ENCODE data around the gene BAIAP2. TPM values are rescaled to one million over a fixed set of nuclear protein-coding genes. Genes with fewer than 3 reads are reported as not detected.

BAIAP2 gene
- total RNA-seq, 1 experiment from 2014 or later, result 58.0 TPM

DNA sequence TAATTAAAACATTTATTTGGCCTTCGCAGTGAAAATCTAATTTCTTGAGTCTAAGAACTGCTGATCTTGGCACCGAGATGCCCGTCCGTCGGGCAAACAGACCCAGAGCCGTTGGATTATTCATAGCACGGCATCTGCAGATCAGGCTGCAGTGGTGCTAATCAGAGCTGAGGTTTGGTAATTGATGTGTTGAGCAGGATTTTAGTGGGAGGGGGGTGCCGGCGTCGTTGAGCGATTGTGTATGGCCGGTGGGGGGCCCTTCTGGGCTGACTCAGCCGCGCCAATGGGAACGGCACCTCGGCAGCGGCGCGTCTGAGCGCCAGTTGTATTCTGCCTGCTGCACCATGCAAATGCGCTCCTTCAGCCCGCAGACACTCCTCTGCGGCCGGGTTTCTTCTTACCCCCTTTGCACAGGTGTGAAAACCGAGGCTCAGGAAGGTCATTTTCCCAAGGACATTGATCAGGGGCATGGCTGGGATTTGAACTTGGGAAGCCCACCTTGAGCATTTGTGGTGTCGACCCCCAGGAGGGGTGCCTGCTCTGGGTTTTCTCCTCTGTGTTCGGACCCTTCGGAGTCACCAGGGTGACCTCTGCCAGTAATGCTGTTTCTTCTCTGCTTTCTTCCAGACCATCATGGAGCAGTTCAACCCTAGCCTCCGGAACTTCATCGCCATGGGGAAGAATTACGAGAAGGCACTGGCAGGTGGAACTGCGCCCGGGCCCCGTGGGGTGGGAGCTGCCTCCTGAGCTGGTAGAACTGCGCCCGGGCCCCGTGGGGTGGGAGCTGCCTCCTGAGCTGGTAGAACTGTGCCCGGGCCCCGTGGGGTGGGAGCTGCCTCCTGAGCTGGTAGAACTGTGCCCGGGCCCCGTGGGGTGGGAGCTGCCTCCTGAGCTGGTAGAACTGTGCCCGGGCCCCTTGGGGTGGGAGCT, 18.4 kb downstream of the BAIAP2 start:
- no peak overlapping the region for H3K4me3 Mint-ChIP-seq (ENCODE audit: low read depth, unreplicated experiment)
- CTCF ChIA-PET, result interaction anchor here (0.7 kb wide), 1 partner anchor 9 kb away, joined by 3 read pairs; no protein-coding TSS in a partner anchor
- no TSS peak for BruUV-seq (replicated peaks)
- H3K9me3 Mint-ChIP-seq (ENCODE audit: low read depth, unreplicated experiment), result no peaks in the 10 kb centered on the region
- H3K27me3 Mint-ChIP-seq (ENCODE audit: unreplicated experiment), result no peaks in the 10 kb centered on the region
- peaks cover 39% of the 10 kb centered on the region for H3K4me1 Mint-ChIP-seq (ENCODE audit: low read depth, unreplicated experiment)
- intact Hi-C loops (cut with micrococcal nuclease; ENCODE audit: unreplicated experiment), result no loop called here
- no peak for DNase-seq
- no peak overlapping the region for H3K27ac Mint-ChIP-seq (ENCODE audit: unreplicated experiment)
- H3K36me3 Mint-ChIP-seq (ENCODE audit: insufficient read depth, unreplicated experiment), result peaks cover 22% of the 10 kb centered on the region
- TF ChIP-seq, protein P1, sequence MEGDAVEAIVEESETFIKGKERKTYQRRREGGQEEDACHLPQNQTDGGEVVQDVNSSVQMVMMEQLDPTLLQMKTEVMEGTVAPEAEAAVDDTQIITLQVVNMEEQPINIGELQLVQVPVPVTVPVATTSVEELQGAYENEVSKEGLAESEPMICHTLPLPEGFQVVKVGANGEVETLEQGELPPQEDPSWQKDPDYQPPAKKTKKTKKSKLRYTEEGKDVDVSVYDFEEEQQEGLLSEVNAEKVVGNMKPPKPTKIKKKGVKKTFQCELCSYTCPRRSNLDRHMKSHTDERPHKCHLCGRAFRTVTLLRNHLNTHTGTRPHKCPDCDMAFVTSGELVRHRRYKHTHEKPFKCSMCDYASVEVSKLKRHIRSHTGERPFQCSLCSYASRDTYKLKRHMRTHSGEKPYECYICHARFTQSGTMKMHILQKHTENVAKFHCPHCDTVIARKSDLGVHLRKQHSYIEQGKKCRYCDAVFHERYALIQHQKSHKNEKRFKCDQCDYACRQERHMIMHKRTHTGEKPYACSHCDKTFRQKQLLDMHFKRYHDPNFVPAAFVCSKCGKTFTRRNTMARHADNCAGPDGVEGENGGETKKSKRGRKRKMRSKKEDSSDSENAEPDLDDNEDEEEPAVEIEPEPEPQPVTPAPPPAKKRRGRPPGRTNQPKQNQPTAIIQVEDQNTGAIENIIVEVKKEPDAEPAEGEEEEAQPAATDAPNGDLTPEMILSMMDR (IDR thresholded peaks at IDR 0.05; ENCODE audit: unreplicated experiment), result no peak

DNA sequence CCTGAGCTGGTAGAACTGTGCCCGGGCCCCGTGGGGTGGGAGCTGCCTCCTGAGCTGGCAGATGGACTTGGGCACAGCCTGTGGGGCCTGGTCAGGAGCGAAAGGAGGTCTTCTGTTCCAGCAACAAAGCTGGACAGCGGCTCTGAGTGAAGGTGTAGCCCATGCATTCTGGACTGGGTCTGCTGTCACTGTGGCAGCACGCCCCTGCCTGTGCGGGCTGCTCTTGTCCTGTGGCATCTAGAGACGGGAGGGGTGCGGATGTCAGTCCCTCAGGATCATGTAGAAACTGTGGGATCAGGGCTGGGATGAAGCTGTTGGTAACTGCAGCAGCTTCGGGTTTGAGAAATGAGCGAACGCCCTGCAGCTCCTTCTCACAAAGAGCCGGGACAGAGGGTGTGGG, 19.4 kb downstream of the BAIAP2 start:
- H3K36me3 Mint-ChIP-seq (ENCODE audit: insufficient read depth, unreplicated experiment), result peaks cover 19% of the 10 kb centered on the region
- intact Hi-C loops (cut with micrococcal nuclease; ENCODE audit: unreplicated experiment), result no loop called here

GRCh38 chr17:81054881-81055370, 20.0 kb downstream of the BAIAP2 start:
- H3K27ac Mint-ChIP-seq (ENCODE audit: unreplicated experiment), result no peak overlapping the region
- intact Hi-C loops (cut with micrococcal nuclease; ENCODE audit: unreplicated experiment), result no loop called here
- no peak for DNase-seq
- H3K4me3 Mint-ChIP-seq (ENCODE audit: low read depth, unreplicated experiment), result no peak overlapping the region
- peaks cover 13% of the 10 kb centered on the region for H3K36me3 Mint-ChIP-seq (ENCODE audit: insufficient read depth, unreplicated experiment)
- TF ChIP-seq, protein P1 (IDR thresholded peaks at IDR 0.05; ENCODE audit: unreplicated experiment), result no peak
- BruUV-seq (replicated peaks), result no TSS peak
- no peaks in the 10 kb centered on the region for H3K9me3 Mint-ChIP-seq (ENCODE audit: low read depth, unreplicated experiment)
- H3K4me1 Mint-ChIP-seq (ENCODE audit: low read depth, unreplicated experiment), result peaks cover 25% of the 10 kb centered on the region
- CTCF ChIA-PET, result no interaction called here
- no peaks in the 10 kb centered on the region for H3K27me3 Mint-ChIP-seq (ENCODE audit: unreplicated experiment)

More for the DNA sequence above, 19.4 kb downstream of the BAIAP2 start:
- no peaks in the 10 kb centered on the region for H3K9me3 Mint-ChIP-seq (ENCODE audit: low read depth, unreplicated experiment)
- BruUV-seq (replicated peaks), result no TSS peak
- no peak overlapping the region for H3K27ac Mint-ChIP-seq (ENCODE audit: unreplicated experiment)
- peaks cover 31% of the 10 kb centered on the region for H3K4me1 Mint-ChIP-seq (ENCODE audit: low read depth, unreplicated experiment)
- no peaks in the 10 kb centered on the region for H3K27me3 Mint-ChIP-seq (ENCODE audit: unreplicated experiment)
- CTCF ChIA-PET, result interaction anchor here (0.7 kb wide), 1 partner anchor 8 kb away, joined by 3 read pairs; no protein-coding TSS in a partner anchor
- TF ChIP-seq, protein P1 (IDR thresholded peaks at IDR 0.05; ENCODE audit: unreplicated experiment), result no peak
- H3K4me3 Mint-ChIP-seq (ENCODE audit: low read depth, unreplicated experiment), result no peak overlapping the region
- no peak for DNase-seq

GRCh38 chr17:81056312-81056711, 21.4 kb downstream of the BAIAP2 start:
- intact Hi-C loops (cut with micrococcal nuclease; ENCODE audit: unreplicated experiment), result no loop called here
- no peaks in the 10 kb centered on the region for H3K27me3 Mint-ChIP-seq (ENCODE audit: unreplicated experiment)
- no peak overlapping the region for H3K27ac Mint-ChIP-seq (ENCODE audit: unreplicated experiment)
- CTCF ChIA-PET, result interaction anchor here (1.2 kb wide), 1 partner anchor 9 kb away, joined by 4 read pairs; no protein-coding TSS in a partner anchor
- H3K4me1 Mint-ChIP-seq (ENCODE audit: low read depth, unreplicated experiment), result peaks cover 11% of the 10 kb centered on the region
- H3K9me3 Mint-ChIP-seq (ENCODE audit: low read depth, unreplicated experiment), result no peaks in the 10 kb centered on the region
- no TSS peak for BruUV-seq (replicated peaks)
- TF ChIP-seq, protein P1 (IDR thresholded peaks at IDR 0.05; ENCODE audit: unreplicated experiment), result no peak
- H3K4me3 Mint-ChIP-seq (ENCODE audit: low read depth, unreplicated experiment), result no peak overlapping the region
- DNase-seq, result no peak
- peaks cover 2% of the 10 kb centered on the region for H3K36me3 Mint-ChIP-seq (ENCODE audit: insufficient read depth, unreplicated experiment)
